ENCODE data around the gene SYS1. TPM values are rescaled to one million over a fixed set of nuclear protein-coding genes. Genes with fewer than 3 reads are reported as not detected.
A peak's percentile ranks its signal among the peaks of the same experiment; 100 is the strongest.
"Not testable (repeated sequence)": the region's sequence is repeated elsewhere in the genome, so short reads cannot be mapped to it uniquely, and the experiment has no call there.

SYS1 gene
- total RNA-seq, 1 donor from 2014 or later = 20.0 TPM

DNA sequence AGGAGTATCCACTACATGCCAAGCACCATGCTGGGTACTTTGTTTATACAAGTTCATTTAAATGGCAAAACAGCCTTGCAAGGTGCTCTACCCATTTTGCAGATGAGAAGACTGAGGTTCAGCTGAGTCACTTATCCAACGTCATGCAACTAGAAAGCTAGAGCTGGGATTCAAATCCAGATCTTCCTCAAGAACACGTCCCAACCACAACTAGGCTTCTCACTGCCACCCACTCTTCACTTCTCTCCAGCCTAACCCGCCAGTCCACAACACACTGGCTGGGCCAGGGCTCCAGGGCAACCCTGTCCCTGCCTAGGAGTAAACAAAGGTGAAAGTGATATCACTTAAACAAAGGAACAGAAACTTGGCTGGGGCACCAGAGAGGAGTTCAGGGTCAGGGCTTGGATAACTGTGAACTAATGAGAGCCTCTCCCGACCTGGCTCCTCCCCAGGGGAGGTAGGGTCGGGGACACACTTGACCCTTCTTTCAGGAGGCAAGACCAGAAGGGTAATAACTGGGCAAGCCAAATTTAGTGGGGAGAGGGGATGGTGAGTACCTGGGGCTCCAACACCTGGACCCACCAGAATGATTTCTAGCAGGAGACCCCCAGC is 22.6 kb upstream of the SYS1 start:
- no peak for DNase-seq

DNA sequence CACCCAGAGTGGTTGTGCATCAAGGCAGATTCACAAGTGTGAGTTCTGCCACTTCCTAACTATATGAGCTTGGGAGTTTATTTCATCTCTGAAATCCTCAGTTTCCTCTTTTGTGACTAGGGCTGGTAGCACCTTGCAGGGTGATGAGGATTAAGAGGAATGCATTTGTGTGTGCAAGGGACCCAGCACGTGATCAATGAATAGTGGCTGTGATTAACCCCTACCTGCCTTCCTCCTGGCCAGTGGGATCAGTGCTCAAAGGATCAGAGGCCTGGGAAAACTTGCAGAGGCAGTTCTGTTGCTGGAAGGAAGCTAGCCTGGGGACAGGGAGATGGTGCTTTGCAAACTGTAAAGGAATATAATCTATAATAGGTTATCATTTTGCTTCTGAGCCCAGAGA is 22.0 kb upstream of the SYS1 start:
- DNase-seq = no peak

DNA sequence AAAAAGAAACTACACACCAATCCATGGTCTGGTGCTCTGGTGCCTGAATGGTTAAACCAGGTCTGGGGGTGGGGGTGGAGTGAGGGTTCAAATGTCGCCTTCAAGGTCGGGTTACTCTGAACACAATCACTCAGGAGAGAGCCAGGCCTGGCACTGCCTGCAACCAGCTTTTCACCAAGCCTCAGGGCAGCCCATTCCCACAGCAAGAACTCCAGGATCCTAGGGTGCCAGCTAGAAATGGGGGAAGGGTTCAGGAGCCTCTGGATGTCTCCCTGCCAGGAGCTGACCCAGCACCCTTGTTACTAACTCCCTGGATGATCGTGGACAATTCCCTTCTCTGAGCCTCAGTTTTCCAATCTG is 21.4 kb upstream of the SYS1 start:
- no peak for DNase-seq

GRCh38 chr20:45341939-45342854 is 20.8 kb upstream of the SYS1 start:
- DNase-seq = peak; percentile 52

- no peak for DNase-seq
Measured at GRCh38 chr20:45342855-45343531, 20.0 kb upstream of the SYS1 start.

- DNase-seq = no peak
Measured at GRCh38 chr20:45343532-45344167, 19.3 kb upstream of the SYS1 start.

GRCh38 chr20:45344168-45344860 is 18.6 kb upstream of the SYS1 start:
- DNase-seq = no peak

DNA sequence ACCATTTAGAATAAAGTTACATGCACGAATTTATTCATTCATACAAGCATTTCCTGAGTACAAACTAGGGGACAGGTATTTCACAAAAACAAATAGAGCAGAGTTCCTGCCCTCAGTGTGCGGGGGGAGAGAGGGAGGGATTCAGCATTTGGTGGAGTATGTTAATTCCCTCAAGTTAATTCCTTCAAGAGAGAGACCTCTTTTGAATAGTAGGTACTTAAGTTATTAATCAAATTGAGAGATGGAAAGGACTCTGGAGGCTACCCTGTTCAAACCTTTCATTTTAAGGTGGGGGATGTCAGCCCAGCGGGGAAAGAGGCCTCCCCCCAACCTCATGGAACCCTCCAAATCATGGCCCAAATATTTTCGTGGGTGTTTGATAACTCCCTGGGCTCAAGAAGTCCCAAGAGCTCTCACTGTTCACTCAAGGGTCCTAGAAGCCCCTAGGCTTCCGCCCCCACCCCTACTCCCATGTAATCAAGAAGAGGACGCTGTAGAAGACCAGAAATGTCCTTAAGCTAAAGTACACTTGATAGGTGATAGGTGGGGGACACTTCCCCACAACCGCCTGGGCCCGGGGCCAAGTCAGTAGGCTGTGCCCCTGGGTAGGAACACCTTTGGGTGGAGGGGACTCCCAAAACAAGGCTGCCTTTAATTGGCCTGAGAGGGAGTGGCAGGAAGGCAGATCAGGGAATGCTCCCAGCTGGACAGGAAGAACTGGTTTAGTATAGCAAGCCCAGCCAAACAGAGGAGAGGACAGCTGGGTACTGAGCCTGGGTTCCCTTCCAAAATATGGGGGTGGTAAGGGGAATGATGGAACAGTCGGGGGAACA is 17.6 kb upstream of the SYS1 start:
- DNase-seq = no peak

- no peak for DNase-seq
Measured at GRCh38 chr20:45346291-45346718, 16.7 kb upstream of the SYS1 start.

GRCh38 chr20:45346851-45347250 is 16.1 kb upstream of the SYS1 start:
- no peak for DNase-seq

DNA sequence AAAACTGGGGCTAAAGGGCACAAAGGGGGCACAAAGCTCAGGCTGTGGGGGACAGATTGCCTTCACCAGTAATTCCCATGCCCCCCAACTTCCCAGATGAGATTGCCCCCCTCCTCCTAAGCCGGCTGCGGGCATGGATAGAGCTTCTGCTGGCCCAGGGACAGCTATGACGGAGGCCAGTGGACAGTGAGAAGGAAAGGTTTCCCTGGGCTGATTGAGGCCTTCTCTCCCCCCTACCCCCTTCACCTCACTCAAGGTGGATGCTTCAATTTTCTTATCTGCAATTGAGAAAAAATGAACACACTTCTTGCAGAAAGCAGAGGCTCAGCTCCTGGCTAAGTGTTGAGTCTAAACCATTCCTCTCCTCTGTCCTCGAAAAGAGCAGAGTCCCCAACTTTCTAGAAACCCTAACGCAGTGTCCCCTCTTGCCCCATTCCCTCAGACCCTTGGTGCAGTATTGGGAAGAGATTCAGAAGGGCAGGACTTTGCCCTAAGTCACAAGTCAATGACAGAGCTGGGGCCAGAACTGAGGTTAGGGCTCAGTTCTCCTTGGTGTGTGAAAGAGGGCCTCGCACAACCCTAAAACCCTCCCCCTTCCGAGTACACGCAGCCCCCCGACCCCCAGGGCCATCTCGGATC is 15.5 kb upstream of the SYS1 start:
- DNase-seq = no peak

DNA sequence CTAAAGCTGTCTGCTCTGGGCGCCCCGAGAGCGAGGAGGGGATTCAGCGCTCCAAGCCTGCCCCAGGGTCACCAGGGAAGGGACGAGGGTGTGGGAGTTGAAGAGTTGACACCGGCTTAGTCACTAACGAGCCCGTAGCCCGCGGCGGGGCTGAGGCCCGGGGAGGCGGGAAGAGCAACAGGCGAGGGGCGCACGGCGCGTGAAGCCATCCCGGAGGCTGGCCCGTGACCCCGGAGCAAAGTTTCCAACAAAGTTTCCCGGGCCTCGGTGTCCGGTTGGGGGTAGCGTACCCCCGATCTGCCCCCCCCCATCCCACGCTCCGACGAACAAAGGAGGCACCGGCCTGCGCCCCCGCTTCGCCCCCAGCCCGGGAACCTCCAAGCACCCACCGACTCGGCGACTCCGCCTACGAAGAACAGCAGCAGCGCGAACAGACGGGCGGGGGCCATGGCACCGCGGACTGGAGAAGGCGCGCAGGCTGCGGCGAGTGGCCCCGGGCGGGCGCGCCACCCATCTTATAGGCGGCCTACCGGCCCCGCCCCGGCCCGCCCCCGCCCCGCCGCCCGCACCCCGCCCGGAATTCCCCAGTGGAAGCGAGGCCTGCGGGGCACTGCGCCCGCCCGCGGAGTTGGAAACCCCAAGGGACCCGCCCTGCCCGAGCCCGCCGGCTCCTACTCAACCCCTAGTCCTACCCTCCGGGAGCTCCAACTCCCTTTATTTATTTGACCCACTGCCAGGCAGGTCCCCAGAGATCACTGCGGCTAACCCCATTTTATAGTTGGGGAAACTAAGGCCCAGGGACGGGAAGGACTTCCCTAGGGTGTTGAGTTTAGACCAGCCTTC is 14.8 kb upstream of the SYS1 start, which contains the start of gene SDC4:
Gene SDC4 (minus strand): TSS at position 489 of the 843 bp plus-strand sequence. CDS start 40 bp downstream, at position 449.
- peak; percentile 63 for DNase-seq

GRCh38 chr20:45350217-45350616 is 12.7 kb upstream of the SYS1 start:
- no peak for DNase-seq

DNA sequence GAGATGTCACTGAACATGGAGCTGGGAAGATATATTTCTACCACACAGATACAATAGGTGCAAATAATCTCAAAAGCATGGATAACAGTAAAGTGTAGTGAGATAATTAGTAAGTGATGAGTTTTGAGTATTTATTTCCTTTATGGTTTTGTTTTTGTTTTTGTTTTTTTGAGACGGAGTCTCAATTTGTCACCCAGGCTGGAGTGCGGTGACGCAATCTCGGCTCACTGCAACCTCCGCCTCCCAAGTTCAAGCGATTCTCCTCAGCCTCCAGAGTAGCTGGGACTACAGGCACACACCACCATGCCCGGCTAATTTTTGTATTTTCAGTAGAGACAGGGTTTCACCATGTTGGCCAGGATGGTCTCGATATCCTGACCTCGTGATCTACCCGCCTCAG is 12.2 kb upstream of the SYS1 start:
- DNase-seq = not testable (repeated sequence)

GRCh38 chr20:45352729-45353128 is 10.2 kb upstream of the SYS1 start:
- DNase-seq = no peak

GRCh38 chr20:45353746-45354145 is 9.2 kb upstream of the SYS1 start:
- no peak for DNase-seq

GRCh38 chr20:45354423-45355208 is 8.3 kb upstream of the SYS1 start:
- DNase-seq = no peak

DNA sequence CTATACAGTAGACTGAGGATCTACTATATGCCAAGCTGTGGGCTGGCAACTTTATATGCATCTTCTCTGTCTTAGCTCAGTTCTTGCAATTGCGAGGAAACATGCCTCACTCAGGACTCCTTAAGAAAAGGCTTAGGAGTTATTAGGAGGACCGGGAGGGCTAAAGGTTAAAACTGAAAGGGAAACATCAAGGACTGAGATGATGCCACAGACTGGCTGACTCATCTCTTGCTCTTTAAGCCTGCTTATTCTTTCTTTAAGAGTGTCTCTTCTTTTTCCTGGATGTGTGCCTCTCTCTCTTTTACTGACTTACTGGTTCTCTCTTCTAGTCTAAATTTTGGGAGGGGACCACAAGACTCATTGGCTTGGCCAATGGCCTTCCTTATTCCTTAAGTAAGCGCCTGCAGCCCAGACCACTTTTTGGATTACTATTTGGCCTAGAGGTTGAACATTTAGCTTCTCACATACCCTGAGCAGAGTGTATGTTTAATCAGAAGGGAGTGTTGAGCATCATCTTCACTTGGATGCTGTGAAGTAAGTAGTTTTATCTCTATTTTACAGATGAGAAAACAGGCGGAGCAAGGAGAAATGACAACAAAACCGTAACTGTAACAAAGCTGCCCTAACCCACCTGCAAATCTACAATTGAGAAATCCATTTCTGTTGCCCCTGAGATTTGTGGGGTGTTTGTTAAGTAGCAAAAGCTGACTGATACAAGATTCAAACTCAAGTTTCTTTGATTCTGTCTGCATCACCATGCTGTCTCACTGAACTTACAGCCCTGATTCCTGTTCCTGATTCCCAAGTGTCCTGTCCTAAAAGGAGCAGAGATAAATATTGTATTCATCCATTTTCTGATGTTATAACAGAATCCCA is 7.5 kb upstream of the SYS1 start:
- DNase-seq = no peak
